HG03378 (cell line): Measurements from ENCODE around the gene PPM1M.
"Not testable (repeated sequence)": the region's sequence is repeated elsewhere in the genome, so short reads cannot be mapped to it uniquely, and the experiment has no call there.

ENCODE experiments used
- ATAC-seq: cut with Tn5 transposase; IDR thresholded peaks from one replicate; pipeline ENCODE4 v1.9.1; 2021; ENCODE audit warnings: mild to moderate bottlenecking, moderate library complexity; ENCODE audit not compliant: unreplicated experiment

The PPM1M gene

DNA sequence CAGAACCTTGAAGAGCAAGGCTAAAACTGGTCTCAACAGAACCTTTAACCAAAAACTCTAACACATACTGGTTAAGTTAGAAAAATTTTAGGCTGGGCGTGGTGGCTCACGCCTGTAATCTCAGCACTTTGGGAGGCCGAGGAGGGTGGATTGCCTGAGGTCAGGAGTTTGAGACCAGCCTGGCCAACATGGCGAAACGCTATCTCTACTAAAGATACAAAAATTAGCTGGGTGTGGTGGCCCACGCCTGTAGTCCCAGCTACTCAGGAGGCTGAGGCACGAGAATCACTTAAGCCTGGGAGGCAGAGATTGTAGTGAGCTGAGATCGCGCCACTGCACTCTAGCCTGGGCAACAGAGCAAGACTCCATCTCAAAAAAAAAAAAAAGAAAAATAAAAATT lies 26.6 kb downstream of the PPM1M start:
- not testable (repeated sequence) for ATAC-seq

DNA sequence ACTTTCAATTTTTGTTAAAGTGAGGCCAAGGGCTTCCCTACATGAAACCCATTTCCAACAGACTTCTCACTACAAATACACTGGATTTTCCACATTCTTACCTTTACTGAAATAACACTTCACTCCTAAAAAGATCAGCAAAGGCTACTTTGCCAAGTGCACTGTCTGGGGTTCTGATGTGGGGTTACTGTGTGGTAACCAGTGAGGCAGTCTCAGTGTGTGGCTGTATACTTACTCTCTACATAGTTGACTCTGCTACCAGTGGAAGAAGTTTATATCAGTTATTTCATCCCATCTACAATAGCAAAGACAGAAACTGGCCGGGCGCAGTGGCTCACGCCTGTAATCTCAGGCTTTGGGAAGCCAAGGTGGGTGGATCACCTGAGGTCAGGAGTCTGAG lies 27.3 kb downstream of the PPM1M start:
- no peak for ATAC-seq

DNA sequence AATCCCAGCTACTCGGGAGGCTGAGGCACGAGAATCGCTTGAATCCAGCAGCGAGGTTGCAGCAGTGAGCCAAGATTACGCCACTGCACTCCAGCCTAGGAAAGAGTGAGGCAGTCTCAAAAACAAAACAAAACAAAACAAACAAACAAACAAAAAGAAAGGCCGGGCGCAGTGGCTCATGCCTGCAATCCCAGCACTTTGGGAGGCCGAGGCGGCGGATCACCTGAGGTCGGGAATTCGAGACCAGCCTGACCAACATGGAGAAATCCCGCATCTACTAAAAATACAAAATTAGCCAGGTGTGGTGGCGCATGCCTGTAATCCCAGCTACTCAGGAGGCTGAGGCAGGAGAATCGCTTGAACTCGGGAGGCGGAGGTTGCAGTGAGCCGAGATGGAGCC lies 29.2 kb downstream of the PPM1M start:
- ATAC-seq: not testable (repeated sequence)

DNA sequence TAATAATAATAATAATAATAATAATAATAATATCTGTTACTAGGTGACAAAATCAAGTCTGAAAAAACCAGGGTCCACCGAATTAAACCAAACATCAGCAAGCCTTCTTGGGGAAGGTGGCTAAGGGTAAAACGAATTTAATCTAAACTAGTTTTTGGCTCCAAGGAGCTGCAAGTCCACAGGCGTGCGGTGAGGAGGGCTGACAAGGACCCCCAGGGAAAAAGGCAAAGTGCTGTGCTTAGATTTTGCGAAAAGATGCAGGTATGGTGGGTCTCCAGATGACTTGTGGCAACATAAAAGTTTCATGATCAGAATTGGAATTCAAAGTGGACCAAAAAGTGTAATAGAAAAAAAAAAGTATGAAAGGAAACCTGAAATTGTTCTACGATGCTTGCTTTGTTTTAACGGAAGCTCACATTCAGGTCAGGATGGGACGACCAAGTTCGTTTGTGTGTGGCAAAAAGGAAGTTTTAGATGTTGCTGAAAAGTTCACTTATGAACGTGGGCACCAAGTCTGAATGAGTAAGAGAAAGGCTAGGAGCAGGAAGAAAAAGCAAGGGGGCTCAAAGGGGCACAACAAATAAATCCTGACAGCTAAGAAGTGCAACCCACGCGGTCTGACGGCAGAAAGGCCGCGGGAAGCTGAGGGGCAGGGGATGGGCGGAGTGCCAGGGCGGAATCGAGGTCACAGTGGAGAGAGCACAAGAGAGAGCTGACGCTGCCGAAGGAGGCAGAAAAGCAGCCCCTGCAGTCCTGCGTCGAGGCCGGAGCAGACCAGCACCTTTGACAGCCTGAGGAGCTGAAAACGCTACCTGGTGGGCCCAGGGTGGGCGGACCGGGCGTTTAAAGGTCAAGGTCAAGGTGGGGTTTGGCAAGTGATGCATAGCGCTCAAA lies 31.8 kb downstream of the PPM1M start:
- ATAC-seq: peak; percentile 17

DNA sequence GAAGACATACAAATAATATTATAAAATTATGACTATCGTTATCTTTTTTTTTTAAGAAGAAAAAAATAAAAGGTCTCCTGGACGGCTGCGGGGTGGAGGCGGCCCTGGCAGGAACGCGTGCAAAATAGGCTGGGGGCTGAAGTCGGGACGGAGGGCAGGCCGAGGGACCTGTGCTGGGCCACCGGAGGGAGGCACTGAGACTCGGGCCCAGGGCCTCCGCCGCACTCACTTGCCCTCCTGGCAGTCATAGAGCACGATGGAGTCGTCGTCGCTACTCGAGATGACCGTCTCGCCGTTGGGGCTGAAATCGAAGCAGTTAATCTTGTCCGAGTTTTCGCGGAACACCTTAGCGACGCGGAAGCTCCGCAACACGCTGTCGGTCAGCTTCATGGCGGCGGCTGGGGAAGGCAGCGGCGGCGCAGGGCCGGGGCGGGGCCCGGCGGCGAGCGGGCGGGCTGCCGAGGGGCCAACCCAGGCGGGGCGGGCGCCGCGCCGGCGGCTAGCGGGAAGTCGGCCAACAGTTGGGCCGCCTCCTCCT lies 32.5 kb downstream of the PPM1M start:
- ATAC-seq: peak; percentile 48

DNA sequence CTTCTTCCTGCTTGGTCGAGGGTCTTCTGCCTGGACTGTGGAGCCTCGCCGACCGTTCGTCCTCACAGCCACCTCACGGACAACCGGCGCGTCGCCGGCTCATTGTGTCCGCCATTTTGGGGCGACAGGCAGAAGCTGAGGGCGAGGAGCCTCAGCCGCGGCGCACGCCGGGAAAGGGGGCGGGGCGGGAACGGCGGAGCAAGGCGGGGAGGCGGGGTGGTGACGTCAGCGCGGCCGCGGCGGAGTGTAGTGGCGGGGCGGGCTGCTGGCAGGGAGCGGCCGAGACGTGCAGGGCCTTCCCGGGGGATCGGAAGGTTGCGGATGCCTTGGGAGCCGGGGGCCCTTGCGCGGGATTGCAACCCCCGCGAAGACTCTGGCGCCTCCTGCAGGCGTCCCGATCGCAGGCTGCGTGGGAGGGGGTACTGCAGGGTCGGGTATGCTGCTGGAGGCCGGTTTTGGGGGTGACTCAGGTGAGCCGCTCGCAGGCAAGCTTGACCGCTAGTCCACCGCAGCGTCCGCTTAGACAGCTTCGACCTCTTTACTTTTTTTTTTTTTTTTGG lies 33.0 kb downstream of the PPM1M start, which contains the start of gene WDR82:
TSS of gene WDR82 (minus strand) at position 140 of the 560 bp plus-strand sequence. CDS start 288 bp downstream, outside the sequence.
- peak; percentile 58 for ATAC-seq

DNA sequence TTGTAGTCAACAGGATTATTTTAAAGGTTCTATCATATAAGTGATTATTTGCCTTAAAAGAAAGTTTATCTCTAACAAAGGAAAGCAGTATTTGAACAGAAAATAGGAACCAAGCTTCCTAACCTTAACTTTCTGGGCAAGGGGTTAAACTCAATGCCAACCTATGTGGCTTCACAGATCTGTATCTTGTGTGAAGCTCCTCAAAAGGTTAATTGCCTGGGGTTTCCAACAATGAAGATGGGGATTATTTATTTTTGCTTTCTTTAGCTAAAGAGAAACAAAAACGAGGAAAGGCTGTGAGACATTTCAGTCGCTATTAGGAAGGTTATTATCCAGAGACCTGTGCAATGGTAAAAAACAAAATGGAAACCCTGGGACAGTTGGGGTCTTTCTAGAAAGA lies 34.0 kb downstream of the PPM1M start:
- ATAC-seq: no peak

DNA sequence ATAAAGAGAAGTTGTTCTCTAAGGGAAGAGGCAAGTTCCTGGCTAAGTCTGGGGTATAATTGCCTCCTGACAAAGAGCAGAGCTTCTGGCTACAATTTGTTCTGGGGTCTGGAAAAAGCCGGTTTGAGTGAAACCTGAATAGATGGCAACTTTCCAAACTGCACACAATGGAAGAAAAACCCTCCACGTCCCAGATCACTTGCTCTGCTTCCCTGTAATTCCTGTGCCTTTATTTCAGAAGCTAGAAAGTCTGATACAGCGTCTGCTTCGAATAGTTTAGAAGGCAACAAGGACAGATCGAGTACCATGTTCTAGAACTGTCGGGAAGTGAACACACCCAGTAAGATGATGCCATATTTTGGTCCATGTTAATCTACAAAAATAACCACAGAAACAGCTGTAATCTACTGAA lies 34.5 kb downstream of the PPM1M start:
- ATAC-seq: no peak

DNA sequence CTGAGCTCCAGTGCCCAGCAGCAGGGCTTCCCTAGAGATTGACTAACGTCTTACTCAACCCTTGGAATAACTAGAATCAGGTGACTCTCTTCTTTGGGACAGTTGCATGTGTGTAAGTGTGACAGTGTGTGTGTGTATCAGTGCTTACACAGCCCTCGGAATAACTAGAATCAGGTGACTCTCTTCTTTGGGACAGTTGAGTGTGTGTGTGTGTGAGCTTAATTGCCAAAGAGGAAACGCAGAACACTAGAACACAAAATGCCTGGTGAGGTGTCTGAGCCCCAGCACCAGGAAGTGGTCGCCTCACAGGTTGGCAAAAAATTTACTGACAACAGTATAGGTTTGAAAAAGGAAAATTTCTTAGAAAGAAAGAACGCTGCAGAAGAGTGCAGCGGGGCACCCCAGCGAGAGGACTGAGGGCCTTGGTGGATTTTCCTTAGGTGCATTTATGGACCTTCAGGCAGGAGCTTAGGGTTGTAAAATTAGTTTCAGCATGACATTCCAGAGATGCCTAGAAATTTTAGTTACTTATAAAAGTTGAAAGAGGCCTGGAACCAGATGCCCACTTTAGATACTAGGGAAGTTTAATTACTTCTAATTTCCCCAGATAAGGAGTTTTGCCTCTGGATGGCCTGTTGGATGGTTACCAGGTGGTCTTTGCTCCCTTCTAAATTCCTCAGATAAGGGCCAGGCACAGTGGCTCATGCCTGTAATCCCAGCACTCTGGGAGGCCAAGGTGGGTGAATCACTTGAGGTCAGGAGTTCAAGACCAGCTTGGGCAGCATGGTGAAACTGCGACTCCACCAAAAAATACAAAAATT lies 36.6 kb downstream of the PPM1M start:
- no peak for ATAC-seq

DNA sequence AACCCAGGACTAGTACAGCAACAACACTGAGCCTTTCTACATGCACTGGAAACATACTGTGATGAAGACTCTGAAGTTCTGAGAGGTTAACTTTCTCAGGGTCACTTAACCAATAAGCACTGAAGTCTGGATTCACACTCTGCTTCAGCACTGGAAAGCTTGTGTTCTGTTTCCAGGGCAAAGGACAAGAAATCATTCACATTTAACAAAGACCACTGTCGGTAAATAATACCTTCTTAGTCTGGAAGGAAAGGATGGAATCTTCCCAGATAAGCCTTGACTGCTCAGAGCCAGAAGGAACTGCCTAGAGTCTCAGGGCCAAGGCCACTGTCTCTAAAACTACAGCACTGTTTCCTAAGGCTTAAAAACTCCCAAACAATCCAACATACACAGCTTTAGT lies 37.7 kb downstream of the PPM1M start:
- no peak for ATAC-seq

DNA sequence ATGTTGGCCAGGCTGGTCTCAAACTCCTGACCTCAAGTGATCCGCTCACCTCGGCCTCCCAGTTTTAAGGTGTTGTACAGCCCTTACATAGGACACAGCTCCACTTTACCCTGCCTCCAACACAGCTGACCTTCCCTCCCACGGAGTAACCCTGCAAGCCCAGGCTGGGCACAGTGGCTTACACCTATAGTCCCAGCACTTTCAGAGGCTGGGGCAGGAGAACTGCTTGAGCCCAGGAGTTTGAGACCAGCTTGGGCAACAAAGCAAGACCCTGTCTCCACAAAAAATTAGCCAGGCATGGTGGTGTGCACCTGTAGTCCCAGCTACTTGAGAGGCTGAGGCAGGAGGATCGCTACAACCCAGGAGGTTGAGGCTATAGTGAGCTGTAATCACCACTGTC lies 38.5 kb downstream of the PPM1M start:
- ATAC-seq: not testable (repeated sequence)

DNA sequence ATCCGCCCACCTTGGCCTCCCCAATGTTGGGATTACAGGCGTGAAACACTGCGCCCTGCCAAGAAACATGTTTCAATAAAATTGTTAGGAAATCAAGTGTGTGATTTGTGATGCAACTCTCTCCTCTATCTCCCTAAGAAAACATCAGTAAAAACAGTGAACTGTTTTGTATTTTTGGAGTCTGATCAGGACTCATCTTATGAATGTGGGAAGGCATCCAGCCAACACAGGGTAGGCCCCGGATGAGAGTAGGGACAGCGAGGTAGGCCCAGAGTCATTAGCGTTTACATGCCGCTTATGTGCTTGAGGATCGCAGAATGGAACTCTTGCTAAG lies 41.2 kb downstream of the PPM1M start:
- ATAC-seq: no peak

DNA sequence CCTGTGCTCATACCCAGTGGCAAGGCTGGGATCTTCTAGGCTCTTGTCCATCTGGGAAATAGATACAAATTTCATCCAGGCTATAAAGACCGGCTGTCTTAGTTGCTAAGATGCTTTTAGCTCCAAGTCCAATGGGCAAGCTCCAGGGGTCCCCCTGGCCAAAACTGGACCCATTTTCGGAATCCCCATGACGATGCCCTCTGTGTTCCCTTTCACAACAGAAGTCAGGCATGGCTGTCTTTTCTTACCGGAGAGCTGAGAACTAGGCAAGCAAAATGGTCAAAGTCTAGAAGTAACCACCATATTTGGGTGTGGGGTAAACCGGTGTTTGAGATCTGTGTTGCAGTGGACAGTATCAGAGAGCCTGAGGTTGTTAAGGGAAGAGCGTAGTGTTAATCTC lies 43.1 kb downstream of the PPM1M start:
- ATAC-seq: no peak

DNA sequence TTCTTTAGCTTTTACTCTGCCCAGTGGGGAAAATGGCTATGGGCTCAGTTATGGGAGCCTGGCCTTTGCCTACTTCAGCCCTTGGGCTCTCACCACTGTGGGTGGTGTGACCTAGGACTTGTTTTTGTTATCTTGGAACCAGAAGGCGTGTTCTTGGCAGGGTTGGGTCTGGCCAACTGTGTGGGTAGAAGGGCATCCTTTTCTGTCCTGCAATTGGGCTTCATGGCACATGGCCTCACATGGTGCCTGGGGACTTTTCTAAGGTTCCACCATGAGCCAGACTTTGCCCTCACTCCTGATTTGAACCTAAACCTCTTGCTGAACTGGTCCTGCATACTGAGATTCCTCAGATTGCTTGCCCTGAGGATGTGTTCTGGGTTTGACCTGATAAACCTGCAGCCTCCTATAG lies 43.8 kb downstream of the PPM1M start:
- no peak for ATAC-seq

DNA sequence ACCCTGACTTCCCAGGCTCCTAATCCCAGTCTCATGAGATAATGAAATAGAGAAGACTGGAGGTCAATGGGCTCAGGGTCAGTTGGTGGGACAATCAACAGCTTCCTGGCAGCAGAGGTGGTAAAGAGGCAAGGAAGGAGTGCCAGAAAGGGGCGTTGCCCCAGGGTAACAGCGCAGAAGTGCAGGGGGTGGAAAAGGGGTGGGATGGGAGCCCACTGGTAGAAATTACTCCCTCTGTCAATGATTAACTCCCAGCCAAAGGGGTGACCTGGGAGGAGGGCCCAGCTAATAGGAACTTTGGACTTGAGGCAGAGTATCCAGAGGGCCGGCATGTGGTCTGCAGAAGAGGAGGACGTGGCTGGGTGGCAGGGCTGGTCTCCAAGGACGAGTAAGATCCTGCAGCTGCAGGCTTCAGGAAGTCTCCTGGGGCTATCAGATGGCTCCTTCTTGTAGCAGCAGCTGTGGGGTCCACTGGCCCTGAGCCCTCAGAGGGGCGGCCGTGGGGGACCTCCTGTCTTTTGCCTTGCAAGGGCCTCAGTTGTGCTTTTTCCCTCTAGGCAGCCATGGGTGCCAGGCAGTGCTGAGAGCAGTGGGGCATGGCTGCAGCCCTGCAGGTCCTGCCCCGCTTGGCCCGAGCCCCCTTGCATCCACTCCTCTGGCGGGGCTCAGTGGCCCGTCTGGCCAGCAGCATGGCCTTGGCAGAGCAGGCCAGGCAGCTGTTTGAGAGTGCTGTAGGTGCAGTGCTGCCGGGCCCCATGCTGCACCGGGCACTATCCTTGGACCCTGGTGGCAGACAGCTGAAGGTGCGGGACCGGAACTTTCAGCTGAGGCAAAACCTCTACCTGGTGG lies 44.4 kb downstream of the PPM1M start:
- no peak for ATAC-seq

DNA sequence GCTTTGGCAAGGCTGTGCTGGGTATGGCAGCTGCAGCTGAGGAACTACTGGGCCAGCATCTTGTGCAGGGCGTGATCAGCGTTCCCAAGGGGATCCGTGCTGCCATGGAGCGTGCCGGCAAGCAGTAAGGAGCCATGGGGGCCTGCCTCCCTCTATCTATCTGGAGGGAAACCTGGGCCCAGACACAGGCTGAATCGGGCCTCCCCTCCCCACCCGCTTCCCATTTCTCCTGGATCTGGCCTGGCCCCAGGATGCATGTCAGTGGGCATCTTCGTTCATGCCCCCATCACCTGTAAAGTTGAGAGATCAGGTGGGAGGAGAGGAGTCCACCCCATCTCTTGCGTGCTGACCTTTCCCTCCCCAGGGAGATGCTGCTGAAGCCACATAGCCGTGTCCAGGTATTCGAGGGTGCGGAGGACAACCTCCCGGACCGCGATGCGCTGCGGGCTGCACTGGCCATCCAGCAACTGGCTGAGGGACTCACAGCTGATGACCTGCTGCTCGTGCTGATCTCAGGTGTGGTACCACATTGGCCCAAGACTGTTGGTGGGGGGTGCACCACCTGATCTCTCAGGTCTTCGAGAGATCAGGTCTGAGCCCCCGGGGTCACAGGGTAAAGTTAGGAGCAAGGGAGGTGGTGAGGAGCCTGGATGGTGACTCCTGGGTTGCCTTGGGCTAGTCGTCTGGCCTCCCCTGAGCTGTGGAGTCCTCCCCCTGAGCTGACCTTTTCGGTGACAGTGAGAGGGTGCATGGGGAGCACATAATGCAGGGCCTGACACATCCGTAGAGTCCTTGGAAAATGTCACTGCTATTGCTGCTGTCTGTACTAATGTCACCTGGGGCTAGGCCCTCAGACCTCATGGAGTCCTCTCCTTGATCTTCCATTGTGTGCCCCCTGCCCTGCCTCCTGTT lies 45.3 kb downstream of the PPM1M start:
- ATAC-seq: no peak

DNA sequence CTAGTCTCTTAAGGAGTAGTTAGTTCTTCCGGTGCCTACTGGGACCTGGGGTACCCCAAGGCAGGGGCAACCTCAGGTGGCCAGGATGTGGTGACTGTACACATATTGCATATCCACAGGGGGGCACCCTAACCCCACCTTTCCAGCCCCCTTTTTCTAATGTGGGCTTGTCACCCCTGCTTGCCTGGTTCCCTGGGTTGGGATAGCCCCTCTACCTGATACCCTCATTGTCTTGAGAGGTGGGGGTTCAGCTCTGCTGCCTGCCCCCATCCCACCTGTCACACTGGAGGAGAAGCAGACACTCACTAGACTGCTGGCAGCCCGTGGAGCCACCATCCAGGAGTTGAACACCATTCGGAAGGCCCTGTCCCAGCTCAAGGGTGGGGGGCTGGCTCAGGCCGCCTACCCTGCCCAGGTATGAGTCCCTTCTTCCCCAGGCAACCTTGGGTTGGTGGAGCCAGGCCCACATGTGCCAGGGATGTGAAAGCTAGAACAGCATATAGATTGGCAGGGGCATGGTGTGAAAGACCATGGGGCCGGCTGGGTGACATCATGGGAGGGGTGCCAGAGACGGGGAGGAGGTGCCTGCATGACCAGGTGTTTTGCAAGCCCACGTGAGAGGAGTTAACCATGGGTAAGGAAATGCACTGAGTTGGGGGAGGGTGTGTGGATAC lies 46.1 kb downstream of the PPM1M start:
- no peak for ATAC-seq

DNA sequence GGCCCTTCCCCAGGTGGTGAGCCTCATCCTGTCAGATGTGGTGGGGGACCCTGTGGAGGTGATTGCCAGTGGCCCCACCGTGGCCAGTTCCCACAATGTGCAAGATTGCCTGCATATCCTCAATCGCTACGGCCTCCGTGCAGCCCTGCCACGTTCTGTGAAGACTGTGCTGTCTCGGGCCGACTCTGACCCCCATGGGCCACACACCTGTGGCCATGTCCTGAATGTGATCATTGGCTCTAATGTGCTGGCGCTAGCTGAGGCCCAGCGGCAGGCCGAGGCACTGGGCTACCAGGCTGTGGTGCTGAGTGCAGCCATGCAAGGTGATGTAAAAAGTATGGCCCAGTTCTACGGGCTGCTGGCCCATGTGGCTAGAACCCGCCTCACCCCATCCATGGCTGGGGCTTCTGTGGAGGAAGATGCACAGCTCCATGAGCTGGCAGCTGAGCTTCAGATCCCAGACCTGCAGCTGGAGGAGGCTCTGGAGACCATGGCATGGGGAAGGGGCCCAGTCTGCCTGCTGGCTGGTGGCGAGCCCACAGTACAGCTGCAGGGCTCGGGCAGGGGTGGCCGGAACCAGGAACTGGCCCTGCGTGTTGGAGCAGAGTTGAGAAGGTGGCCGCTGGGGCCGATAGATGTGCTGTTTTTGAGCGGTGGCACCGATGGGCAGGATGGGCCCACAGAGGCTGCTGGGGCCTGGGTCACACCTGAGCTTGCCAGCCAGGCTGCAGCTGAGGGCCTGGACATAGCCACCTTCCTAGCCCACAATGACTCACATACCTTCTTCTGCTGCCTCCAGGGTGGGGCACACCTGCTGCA lies 46.9 kb downstream of the PPM1M start:
- ATAC-seq: no peak
